Measurements from ENCODE around the gene MICAL2.

The MICAL2 gene

GRCh38 chr11:12248330-12248729 lies 137.9 kb downstream of the MICAL2 start:
- DNase-seq (ENCODE audit: low read depth), result no peak

DNA sequence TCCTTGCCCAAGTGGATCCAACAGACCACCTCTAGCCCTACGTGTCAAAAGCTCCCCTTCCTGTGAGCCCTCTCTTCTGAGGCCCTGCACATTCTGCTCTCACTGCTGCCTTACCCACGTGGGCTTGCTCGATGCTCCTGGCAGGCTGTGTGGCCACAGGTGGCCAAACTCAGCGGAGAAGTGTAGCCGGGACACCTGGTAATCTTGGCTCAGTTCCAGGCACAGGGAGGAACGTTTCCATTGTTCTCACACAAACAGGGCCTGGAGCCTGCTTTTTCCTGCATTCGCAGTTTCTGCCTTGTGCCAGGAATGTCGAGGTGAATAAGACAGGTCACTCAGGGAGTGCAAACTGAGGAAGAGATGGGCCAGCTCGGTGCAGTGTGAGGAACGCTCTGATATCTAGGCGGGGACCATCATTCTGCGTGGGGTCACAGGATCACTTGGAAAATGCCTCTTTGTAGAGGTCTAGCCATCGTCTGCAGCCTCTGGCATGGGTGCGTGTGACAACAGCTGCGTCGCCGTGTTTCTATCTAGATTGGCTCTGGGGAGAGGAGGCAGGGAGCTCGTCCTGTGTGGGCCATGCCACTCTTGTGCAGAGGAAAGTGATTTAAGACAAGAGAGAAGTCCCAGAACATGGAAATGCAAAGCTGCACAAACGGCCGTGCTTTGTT lies 139.3 kb downstream of the MICAL2 start:
- DNase-seq (ENCODE audit: low read depth), result no peak

DNA sequence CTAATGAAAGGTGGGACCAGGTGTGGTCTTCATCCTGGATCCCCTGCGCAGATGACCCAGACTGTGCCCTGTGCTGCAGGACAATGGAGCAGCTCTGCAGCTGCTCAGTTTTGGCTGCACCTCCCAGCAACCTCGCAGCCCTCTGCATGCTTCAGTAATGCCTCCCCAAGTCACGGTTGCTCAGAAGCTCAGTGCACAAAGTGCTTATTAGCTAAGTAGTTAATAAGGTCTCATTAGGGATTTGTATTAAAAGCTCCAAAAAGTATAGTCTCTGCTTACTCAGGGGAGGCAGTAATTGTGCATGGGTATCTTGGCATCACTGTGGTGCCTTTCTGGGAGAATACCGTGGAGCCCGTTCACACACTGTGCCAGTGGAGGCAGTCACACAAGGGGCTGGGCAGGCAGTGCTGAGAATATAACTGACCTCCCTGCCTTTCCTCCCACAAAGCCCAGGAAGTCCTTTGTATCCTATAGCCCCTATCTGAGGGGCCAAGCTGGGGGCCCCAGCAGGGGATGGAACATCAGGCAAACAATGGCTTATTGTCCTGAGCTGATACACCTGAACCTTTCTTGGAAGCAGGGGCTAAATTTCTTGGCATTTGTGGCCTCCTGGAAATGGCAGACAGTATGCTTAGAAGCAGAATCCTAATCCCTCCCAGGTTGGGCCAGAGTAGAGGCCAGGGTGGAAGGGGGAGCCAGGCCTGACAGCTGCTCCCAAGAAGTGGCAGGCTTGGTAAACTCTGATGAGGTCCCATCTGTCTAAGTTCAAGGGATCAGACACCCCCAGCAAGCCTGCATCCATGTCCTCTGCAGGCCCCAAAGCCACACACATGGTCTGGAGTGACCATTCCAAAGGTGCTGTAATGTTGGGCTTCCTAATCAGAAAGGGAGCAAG lies 141.5 kb downstream of the MICAL2 start:
- DNase-seq (ENCODE audit: low read depth), result no peak

DNA sequence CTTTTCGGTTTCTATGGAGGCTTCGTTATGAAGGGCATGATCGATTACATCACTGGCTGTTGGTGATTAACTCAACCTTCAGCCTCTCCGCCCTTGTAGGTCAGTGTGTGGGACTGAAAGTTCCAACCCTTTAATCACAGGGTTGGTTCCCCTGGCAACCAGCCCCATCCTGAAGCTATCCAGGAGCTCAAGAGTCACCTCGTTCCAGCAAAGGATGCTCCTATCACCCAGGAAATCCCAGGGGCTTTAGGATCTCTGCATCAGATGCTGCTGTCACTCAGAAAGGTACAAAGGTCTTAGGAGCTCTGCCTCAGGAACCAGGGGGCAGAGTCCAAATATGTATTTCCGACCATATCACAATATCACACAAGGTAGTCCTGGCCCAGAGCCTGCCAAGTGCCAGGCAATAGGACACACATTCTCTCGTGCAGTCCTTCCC lies 143.5 kb downstream of the MICAL2 start:
- no peak for DNase-seq (ENCODE audit: low read depth)

GRCh38 chr11:12258451-12258850 lies 148.1 kb downstream of the MICAL2 start:
- no peak for DNase-seq (ENCODE audit: low read depth)

GRCh38 chr11:12259956-12260355 lies 149.6 kb downstream of the MICAL2 start:
- DNase-seq (ENCODE audit: low read depth), result no peak

DNA sequence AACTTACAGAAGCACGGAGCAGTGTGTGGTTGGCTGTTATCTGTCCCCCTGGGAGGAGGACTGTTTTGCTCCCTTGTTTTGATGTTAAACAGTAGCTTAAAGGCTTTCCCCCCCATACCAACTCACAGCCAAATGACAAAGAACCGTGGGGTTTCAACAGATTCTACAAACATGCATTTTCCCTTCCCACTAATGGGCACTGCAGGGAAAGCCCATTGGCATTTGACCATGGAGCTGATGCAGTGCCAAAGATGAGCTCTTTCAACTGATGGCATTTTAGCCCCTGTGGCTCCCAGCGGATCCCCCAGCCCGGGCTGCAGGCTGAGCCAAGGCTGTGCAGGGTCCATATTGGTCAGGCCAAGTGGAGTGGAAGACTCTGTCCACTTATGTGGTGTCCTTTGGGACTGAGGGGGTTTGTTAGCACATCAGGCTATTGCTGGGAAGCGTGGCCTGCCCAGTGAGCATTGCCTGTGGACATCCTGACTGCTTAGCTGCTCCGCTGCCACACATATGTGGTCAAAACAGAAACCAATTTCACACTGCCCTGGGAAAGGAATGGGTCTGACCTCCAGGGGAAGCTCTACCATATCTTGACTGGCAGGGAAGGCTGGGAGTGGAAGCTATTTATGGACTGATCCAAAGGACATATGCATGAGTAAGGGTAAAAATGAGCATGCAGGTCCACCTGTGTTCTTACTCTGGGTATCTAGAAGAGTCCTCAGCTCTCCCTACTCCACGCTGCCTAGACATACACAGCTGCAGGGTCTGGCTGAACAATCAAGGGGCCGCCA lies 150.5 kb downstream of the MICAL2 start:
- no peak for DNase-seq (ENCODE audit: low read depth)

GRCh38 chr11:12261551-12261950 lies 151.2 kb downstream of the MICAL2 start:
- no peak for DNase-seq (ENCODE audit: low read depth)

GRCh38 chr11:12263141-12263693 lies 152.8 kb downstream of the MICAL2 start:
- DNase-seq (ENCODE audit: low read depth), result no peak

DNA sequence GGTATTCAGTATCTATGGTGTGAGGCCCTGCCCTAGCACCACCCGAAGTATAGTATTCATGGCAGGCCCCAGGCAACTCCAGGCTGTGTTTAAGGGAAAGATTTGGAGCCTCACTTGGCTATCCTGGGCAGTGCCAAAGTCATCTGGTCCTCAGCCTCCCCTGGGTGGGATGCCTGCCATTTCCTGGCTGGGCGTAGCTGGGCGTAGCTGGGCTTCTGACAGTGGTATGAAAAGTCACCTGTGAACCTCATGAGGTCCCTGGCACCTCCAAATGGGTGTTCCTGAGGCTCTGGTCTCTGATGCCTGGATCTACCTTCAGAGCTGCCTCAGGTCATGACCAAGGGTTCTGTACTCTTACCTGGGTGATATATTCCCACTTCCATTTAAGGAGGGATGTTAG lies 154.0 kb downstream of the MICAL2 start:
- DNase-seq (ENCODE audit: low read depth), result no peak

- DNase-seq (ENCODE audit: low read depth), result no peak
Observed at GRCh38 chr11:12266132-12266531, 155.7 kb downstream of the MICAL2 start.

- DNase-seq (ENCODE audit: low read depth), result no peak
Observed at GRCh38 chr11:12266943-12267342, 156.6 kb downstream of the MICAL2 start.

- DNase-seq (ENCODE audit: low read depth), result no peak
Observed at GRCh38 chr11:12267921-12268320, 157.5 kb downstream of the MICAL2 start.

GRCh38 chr11:12269104-12269441 lies 158.7 kb downstream of the MICAL2 start:
- no peak for DNase-seq (ENCODE audit: low read depth)

DNA sequence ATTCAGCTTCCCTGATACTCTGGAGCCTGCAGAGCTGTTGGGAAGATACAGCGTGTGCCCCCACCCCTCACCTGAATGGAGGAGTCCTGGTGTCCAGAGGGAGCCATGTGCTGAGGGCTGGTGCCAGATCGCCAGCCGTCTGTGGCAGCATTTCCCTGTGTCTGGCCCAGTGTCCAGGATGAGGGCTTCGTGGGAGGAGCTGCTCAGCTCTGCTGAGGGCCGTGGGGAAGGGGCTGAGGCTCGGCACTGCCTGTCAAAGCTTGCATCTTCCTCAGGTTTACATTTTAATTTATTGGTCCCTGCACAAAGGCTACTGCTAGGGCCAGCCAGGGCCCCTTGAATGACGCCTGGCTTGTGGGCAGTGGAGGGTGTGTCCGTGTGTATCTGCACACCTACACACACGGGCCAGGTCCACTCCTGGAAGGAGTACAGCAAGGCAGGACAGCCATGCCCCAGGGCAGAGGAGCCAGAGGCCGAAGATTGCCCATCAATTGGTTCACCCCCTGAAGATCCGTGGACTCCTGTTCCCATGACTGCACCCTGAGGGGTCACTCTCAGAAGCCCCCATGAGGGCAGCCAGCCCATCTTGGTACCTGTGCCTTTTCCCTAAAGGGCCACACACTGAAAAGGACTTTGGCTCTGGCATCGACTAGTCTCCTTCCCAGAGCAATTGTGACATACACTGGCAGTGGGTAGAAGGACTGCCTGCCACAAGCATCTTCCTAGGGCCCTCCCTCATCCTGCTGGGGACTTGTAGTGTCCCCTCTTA lies 159.2 kb downstream of the MICAL2 start:
- DNase-seq (ENCODE audit: low read depth), result no peak

DNA sequence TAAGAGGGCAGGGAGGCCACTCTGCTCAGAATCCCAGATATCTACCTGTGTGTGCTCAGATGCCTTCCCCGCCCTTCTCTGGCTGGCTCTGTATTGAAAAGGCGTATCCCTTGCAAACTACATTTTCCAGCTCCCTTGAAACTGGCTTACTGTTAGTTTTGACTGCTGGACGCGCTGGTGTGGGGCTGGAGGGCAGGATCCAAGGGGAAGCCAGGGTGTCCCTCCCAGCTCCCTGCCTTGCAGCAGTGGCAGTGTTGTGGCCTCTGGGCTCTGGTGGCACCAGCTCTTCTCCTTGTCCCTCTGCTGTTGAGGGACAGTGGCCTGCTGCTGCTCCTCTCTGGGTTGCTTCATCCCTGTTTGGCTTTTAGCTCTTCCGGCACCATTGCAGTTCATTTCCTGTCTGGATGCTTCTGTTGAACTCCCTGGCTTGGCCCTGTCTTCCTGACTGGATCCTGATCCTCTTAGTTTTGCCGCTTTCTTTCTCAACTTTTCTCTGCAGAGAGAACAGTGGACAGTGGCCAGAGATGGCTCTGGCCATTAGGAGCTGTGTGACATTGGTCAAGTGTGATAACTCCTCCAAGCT lies 159.9 kb downstream of the MICAL2 start:
- DNase-seq (ENCODE audit: low read depth), result no peak

DNA sequence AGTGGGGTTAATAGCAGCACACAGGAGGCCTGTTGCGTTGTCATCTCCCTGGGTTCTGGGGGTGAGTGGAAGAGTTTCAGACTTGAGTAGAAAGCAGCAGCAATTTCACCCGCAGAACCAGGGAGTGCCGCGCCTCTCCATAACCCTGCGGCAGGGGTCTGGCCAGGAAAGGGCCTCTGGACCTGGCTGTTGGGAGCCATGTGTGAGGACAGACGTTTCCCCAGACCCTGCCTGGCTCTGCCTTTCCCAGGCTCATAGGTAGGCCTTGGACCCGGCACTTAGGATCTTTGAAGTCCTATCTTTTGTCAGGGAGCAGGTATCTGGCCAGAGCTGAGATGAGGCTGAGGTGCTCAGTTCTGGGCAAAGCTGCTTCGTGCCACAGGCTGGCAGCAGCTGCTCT lies 160.4 kb downstream of the MICAL2 start:
- no peak for DNase-seq (ENCODE audit: low read depth)

- DNase-seq (ENCODE audit: low read depth), result no peak
Observed at GRCh38 chr11:12271241-12271640, 160.9 kb downstream of the MICAL2 start.

DNA sequence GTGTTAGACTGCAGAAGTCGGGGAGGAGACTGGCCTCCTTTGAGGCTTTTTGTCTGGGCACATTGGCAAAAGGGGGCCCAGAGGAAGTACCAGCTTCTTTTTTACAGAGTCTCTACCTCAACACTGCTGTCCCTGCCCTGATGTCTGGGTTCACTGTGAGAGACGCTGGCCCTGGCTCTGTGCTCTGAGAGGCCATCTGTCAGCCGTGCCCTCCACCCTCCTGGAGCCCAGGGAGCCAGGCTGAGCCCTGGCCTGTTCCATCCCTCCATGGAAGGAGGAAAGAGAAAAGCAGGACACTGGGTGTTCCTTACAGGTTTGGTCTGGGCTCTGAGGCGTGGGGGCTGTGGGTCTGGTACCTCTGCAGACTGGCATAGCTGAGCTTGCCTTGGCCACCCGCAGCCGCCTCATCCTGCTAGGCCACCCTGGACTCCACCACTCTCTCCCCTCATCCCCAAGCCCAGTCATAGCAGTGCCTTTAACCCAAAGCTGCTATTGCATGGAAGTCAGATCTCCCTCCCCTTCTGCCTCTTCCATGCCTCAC lies 161.5 kb downstream of the MICAL2 start:
- no peak for DNase-seq (ENCODE audit: low read depth)

- DNase-seq (ENCODE audit: low read depth), result no peak
Observed at GRCh38 chr11:12272821-12273617, 162.6 kb downstream of the MICAL2 start.
